ENCODE results near the gene SBF2. TPM values are rescaled to one million over a fixed set of nuclear protein-coding genes. Genes with fewer than 3 reads are reported as not detected.

SBF2 gene
- polyA plus RNA-seq, 1 donor from 2014 or later: 53.4 TPM

DNA sequence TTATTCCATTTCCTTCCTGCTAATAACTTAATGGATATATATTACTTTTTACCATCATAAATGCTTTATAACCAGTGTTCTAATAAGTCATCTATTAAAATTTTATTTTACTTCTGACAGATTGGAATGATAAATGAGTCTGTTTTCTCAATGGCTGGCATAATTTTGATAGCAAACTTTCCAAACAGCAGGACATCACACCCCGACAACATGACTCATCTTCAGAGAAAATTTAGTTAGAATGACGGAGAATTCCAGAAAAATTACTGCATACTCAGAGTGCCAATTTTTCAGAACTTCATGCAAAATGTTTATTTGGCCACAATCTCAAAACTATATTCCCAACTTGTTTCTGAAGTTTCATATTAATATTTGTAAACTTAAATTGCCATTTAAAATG lies 455.8 kb downstream of the SBF2 start:
- H3K36me3 ChIP-seq (ENCODE audit: insufficient read depth, low read length): no peaks in the 10 kb centered on the region
- TF ChIP-seq, protein P1, sequence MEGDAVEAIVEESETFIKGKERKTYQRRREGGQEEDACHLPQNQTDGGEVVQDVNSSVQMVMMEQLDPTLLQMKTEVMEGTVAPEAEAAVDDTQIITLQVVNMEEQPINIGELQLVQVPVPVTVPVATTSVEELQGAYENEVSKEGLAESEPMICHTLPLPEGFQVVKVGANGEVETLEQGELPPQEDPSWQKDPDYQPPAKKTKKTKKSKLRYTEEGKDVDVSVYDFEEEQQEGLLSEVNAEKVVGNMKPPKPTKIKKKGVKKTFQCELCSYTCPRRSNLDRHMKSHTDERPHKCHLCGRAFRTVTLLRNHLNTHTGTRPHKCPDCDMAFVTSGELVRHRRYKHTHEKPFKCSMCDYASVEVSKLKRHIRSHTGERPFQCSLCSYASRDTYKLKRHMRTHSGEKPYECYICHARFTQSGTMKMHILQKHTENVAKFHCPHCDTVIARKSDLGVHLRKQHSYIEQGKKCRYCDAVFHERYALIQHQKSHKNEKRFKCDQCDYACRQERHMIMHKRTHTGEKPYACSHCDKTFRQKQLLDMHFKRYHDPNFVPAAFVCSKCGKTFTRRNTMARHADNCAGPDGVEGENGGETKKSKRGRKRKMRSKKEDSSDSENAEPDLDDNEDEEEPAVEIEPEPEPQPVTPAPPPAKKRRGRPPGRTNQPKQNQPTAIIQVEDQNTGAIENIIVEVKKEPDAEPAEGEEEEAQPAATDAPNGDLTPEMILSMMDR (IDR thresholded peaks at IDR 0.05; ENCODE audit: poor library complexity, severe bottlenecking): no peak
- no peak for TF ChIP-seq MXI1 (conservative IDR thresholded peaks at IDR 0.05; ENCODE audit: poor library complexity, severe bottlenecking)
- no peak for TF ChIP-seq TAF1 (IDR thresholded peaks at IDR 0.05; ENCODE audit: low read depth)
- no peak for TF ChIP-seq EZH2 (IDR thresholded peaks at IDR 0.05; ENCODE audit: borderline replicate concordance, insufficient read depth, low read length, poor library complexity, severe bottlenecking)
- no peak overlapping the region for H3K4me2 ChIP-seq (ENCODE audit: low read length)
- H3K9me3 ChIP-seq (ENCODE audit: low read length): no peaks in the 10 kb centered on the region
- H3K79me2 ChIP-seq (replicated peaks; ENCODE audit: insufficient read depth, low read length): no peaks in the 10 kb centered on the region
- H3K9ac ChIP-seq (ENCODE audit: low read length): no peak overlapping the region
- no peaks in the 10 kb centered on the region for H4K20me1 ChIP-seq (ENCODE audit: insufficient read depth)
- no peak overlapping the region for H2AFZ ChIP-seq (ENCODE audit: low read depth, low read length)
- no peaks in the 10 kb centered on the region for H3K9me2 ChIP-seq (ENCODE audit: insufficient read depth, low read length)
- no peaks in the 10 kb centered on the region for H3K27me3 ChIP-seq (ENCODE audit: insufficient read depth, low read depth, low read length)
- H3K27ac ChIP-seq (ENCODE audit: low read length): no peak overlapping the region
- no peak overlapping the region for H3K4me3 ChIP-seq (ENCODE audit: low read length)
- H3F3A ChIP-seq (ENCODE audit: insufficient read depth, low read length, poor library complexity, severe bottlenecking): no peaks in the 10 kb centered on the region

DNA sequence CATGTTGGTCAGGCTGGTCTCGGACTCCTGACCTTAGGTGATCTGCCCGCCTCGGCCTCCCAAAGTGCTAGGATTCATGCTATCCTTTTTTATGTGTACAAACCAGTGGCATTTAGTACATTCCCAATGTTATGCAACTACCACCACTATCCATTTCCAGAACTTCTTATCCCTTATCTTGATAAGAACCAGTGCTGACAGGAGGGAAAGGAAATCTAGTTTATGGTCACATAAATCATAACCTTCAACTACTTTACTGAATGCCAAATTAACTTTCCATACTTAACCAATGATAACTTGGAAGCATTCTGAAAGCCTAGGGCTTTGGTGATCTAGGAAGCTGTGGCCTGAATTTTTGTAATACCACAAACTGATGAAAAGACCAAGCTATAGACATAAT lies 459.7 kb downstream of the SBF2 start:
- Histone ChIP-seq H4K20me1 (ENCODE audit: insufficient read depth) (no peaks in the 10 kb centered on the region), H3K9me2 (ENCODE audit: insufficient read depth, low read length) (no peaks in the 10 kb centered on the region), H2AFZ (ENCODE audit: low read depth, low read length) (no peak overlapping the region), H3K4me2 (ENCODE audit: low read length) (no peak overlapping the region), H3F3A (ENCODE audit: insufficient read depth, low read length, poor library complexity, severe bottlenecking) (no peaks in the 10 kb centered on the region), H3K9me3 (ENCODE audit: low read length) (no peaks in the 10 kb centered on the region), H3K9ac (ENCODE audit: low read length) (no peak overlapping the region), H3K4me3 (ENCODE audit: low read length) (no peak overlapping the region), H3K79me2 (replicated peaks; ENCODE audit: insufficient read depth, low read length) (no peaks in the 10 kb centered on the region), H3K36me3 (ENCODE audit: insufficient read depth, low read length) (no peaks in the 10 kb centered on the region), H3K27ac (ENCODE audit: low read length) (no peak overlapping the region), H3K27me3 (ENCODE audit: insufficient read depth, low read depth, low read length) (no peaks in the 10 kb centered on the region)
- TF ChIP-seq, protein P2, sequence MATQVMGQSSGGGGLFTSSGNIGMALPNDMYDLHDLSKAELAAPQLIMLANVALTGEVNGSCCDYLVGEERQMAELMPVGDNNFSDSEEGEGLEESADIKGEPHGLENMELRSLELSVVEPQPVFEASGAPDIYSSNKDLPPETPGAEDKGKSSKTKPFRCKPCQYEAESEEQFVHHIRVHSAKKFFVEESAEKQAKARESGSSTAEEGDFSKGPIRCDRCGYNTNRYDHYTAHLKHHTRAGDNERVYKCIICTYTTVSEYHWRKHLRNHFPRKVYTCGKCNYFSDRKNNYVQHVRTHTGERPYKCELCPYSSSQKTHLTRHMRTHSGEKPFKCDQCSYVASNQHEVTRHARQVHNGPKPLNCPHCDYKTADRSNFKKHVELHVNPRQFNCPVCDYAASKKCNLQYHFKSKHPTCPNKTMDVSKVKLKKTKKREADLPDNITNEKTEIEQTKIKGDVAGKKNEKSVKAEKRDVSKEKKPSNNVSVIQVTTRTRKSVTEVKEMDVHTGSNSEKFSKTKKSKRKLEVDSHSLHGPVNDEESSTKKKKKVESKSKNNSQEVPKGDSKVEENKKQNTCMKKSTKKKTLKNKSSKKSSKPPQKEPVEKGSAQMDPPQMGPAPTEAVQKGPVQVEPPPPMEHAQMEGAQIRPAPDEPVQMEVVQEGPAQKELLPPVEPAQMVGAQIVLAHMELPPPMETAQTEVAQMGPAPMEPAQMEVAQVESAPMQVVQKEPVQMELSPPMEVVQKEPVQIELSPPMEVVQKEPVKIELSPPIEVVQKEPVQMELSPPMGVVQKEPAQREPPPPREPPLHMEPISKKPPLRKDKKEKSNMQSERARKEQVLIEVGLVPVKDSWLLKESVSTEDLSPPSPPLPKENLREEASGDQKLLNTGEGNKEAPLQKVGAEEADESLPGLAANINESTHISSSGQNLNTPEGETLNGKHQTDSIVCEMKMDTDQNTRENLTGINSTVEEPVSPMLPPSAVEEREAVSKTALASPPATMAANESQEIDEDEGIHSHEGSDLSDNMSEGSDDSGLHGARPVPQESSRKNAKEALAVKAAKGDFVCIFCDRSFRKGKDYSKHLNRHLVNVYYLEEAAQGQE (IDR thresholded peaks at IDR 0.05; ENCODE audit: borderline replicate concordance): no peak
- TF ChIP-seq EP300 (conservative IDR thresholded peaks at IDR 0.05; ENCODE audit: poor library complexity, severe bottlenecking) (no peak), RAD21 (conservative IDR thresholded peaks at IDR 0.05) (no peak), SMC3 (conservative IDR thresholded peaks at IDR 0.05; ENCODE audit: poor library complexity) (no peak)

DNA sequence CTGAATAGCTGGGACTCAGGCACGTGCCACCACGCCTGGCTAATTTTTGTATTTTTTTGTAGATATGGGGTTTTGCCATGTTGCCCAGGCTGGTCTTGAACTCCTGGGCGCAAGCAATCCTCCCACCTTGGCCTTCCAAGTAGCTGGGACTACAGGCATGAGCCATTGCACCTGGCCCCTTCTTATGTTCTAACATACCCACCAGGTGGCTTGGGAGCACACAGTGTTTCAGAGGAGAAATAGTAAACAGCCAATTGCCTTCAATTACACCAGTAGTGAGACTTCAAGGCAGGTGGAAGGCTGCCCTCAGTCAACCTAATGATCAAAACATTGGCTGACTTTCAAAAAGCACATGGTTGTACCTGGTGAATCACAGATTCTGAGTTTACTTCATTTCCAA lies 462.9 kb downstream of the SBF2 start:
- no peak overlapping the region for H3K27ac ChIP-seq (ENCODE audit: low read length)
- H3K9ac ChIP-seq (ENCODE audit: low read length): no peak overlapping the region
- TF ChIP-seq MXI1 (conservative IDR thresholded peaks at IDR 0.05; ENCODE audit: poor library complexity, severe bottlenecking): no peak
- TF ChIP-seq, protein P2 (IDR thresholded peaks at IDR 0.05; ENCODE audit: borderline replicate concordance): no peak
- TF ChIP-seq EP300 (conservative IDR thresholded peaks at IDR 0.05; ENCODE audit: poor library complexity, severe bottlenecking): no peak
- no peak for TF ChIP-seq TAF1 (IDR thresholded peaks at IDR 0.05; ENCODE audit: low read depth)
- TF ChIP-seq POLR2AphosphoS5 (IDR thresholded peaks at IDR 0.05): no peak
- TF ChIP-seq RAD21 (conservative IDR thresholded peaks at IDR 0.05): no peak
- no peak for TF ChIP-seq SMC3 (conservative IDR thresholded peaks at IDR 0.05; ENCODE audit: poor library complexity)
- no peak for TF ChIP-seq EZH2 (IDR thresholded peaks at IDR 0.05; ENCODE audit: borderline replicate concordance, insufficient read depth, low read length, poor library complexity, severe bottlenecking)
- TF ChIP-seq, protein P1 (IDR thresholded peaks at IDR 0.05; ENCODE audit: poor library complexity, severe bottlenecking): no peak
- no peaks in the 10 kb centered on the region for H4K20me1 ChIP-seq (ENCODE audit: insufficient read depth)
- H3K4me2 ChIP-seq (ENCODE audit: low read length): no peak overlapping the region
- no peaks in the 10 kb centered on the region for H3K79me2 ChIP-seq (replicated peaks; ENCODE audit: insufficient read depth, low read length)
- H3K36me3 ChIP-seq (ENCODE audit: insufficient read depth, low read length): no peaks in the 10 kb centered on the region
- H3K4me3 ChIP-seq (ENCODE audit: low read length): no peak overlapping the region
- H3K9me3 ChIP-seq (ENCODE audit: low read length): no peaks in the 10 kb centered on the region
- no peak overlapping the region for H2AFZ ChIP-seq (ENCODE audit: low read depth, low read length)
- no peaks in the 10 kb centered on the region for H3F3A ChIP-seq (ENCODE audit: insufficient read depth, low read length, poor library complexity, severe bottlenecking)
- no peaks in the 10 kb centered on the region for H3K9me2 ChIP-seq (ENCODE audit: insufficient read depth, low read length)
- H3K27me3 ChIP-seq (ENCODE audit: insufficient read depth, low read depth, low read length): no peaks in the 10 kb centered on the region
